ENCODE data around the gene MCUR1.

DNA sequence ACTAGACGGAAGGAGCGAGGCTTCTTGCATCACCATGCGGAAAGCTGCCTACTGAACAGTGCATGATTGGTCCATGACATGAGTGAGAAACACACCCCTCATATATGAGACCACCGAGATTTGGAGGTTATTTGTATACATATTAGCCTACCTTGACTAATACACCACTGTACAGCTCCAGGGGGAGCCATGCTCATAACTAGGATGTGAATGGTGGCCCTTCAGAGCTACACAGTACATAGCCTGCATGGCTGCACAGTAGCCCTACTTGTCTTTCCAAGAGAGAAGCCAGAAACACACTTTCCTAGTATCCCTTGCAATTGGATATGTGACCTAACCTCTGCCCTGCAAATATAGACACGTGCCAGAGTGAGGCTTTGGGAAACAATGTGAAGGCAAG is 21.8 kb upstream of the MCUR1 start:
- TF ChIP-seq, protein P1, sequence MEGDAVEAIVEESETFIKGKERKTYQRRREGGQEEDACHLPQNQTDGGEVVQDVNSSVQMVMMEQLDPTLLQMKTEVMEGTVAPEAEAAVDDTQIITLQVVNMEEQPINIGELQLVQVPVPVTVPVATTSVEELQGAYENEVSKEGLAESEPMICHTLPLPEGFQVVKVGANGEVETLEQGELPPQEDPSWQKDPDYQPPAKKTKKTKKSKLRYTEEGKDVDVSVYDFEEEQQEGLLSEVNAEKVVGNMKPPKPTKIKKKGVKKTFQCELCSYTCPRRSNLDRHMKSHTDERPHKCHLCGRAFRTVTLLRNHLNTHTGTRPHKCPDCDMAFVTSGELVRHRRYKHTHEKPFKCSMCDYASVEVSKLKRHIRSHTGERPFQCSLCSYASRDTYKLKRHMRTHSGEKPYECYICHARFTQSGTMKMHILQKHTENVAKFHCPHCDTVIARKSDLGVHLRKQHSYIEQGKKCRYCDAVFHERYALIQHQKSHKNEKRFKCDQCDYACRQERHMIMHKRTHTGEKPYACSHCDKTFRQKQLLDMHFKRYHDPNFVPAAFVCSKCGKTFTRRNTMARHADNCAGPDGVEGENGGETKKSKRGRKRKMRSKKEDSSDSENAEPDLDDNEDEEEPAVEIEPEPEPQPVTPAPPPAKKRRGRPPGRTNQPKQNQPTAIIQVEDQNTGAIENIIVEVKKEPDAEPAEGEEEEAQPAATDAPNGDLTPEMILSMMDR (conservative IDR thresholded peaks at IDR 0.05; ENCODE audit: low read depth, low read length): no peak
- no peak for TF ChIP-seq EZH2 (IDR thresholded peaks at IDR 0.05; ENCODE audit: low read length, unreplicated experiment)
- no peak for TF ChIP-seq EZH2phosphoT487 (IDR thresholded peaks at IDR 0.05; ENCODE audit: borderline replicate concordance, low read length)

Measured in PC-3 (cell line).